COR-L47 (cell line): ENCODE data around the gene LGSN.
"Not testable (repeated sequence)": the region's sequence is repeated elsewhere in the genome, so short reads cannot be mapped to it uniquely, and the experiment has no call there.

Experiments
- DNase-seq: peaks from one replicate; lab custom pipeline; 2025; lab: John Stamatoyannopoulos, UW

Gene LGSN

GRCh38 chr6:63305277-63305676 lies 14.5 kb downstream of the LGSN start:
- no peak for DNase-seq

- DNase-seq, result no peak
Observed at GRCh38 chr6:63303476-63303875, 16.3 kb downstream of the LGSN start.

DNA sequence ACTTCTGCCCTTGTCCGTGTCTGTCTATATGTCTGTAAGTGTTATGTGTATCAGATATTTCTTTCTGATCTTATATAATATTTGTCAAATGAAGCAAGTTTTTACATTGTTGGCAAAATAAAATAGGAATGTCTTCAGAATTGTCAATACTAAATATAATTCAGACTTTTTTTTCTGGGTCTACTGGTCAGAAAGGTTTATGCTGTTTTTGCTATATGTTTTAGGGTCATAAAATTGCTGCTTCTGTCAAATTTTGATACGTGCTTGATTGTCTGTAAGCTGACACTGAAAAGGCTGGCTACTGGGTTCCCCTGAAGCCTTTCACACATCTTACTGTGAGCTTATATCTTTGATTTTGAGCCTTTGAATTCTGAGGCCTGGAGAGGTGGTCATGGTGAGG lies 20.1 kb downstream of the LGSN start:
- DNase-seq, result no peak

DNA sequence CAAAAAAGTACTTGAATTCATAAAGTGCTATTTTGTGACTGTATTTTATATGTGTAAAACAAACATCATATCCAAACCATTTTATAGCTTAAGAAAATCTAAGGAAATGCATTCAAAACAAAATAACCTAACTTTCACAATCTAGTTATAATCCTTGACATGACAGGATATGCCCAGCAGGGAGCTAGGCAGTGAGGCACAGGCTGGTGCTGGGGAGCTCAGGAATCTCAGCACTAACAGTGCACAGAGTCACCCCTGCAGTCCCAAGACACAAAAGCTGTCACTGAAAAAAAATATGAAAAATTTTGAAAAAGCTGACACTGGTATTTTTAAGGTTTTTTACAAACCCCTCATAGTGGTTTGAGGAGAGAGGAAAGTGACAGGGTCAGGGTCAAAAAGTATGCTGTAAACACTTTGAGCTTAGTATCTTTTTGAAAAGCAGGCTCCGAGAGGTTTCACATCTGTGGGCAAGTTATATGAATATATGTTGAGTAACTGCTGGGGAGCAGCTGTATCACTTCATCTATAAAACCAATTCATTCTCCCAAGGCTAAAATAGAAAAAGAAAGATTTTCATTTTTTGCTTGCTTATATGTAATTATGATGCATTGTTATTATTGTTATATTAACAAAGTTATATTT lies 24.1 kb downstream of the LGSN start:
- DNase-seq, result no peak

- no peak for DNase-seq
Observed at GRCh38 chr6:63290492-63291058, 29.2 kb downstream of the LGSN start.

DNA sequence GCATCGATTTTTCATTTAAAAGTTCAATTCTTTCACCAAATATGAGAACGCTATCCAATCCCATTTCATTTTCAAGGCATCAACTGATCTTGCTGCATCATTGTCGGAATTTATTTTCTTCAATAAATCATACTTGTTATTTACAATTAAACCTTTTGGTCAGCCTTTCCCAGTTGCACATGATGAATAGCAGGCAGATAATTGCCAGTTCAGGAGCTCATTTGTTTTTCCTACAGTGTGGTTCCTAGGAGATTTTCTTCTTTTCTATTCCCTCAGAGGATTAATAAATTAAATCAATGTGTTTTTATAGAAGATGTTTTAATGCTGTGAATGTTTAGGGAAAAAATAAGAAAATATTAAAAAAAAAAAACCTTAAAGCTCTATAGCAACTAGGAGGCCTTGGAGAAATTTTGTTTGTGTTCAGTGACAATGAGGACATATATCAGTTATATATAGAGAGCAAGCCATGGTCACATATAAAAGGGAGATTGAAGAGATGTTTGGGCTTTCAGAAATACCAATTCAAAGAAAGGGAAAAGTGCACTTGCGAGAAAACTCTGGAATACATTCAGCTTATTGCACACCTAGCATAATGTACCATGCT lies 30.4 kb downstream of the LGSN start:
- no peak for DNase-seq

DNA sequence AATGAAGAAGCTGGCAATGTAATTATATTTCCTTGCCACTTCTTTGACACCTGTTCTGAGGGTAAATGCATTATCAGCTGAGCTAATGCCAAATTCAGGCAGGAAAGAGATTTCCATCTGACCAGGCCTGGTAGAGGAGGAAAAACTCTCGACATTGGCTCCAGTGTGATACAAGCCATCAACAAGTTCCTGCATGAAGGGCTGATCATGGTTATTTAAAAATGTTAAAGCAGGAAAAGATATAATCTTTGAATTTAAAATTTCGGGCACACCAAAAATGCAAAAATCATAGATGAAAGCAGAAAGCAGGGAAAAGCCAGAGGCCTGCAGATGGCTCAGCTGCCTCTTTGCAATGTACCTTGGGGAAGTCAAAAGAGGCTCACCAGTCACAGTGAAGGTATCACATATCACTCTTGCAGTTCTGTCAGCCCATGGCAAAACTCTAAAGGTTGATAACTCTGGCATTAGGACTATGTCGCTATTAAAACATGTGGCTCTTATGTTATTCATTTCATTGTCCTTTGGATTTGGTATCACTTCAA lies 39.1 kb downstream of the LGSN start:
- DNase-seq, result no peak

- no peak for DNase-seq
Observed at GRCh38 chr6:63278916-63279315, 40.9 kb downstream of the LGSN start.

GRCh38 chr6:63275953-63276352 lies 43.8 kb downstream of the LGSN start:
- DNase-seq, result no peak

- not testable (repeated sequence) for DNase-seq
Observed at GRCh38 chr6:63274795-63275430, 44.9 kb downstream of the LGSN start.

DNA sequence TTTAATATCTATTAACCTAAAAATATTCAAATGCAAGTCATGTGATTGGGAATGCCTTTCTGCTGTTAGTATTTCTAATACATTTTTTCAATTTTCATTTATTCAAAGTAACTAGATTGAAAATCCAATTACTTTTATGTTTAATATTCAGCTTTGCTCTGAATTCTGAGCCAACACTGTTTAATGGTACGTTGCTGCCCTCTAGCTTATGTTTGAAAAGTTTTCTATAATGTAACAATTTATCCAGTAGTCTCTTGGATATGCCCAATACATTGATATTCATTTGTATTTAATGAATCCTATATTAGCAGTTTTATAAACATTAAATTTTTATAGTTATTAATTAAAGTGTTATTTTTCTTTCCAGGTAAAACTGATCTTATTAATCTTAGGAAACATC lies 47.4 kb downstream of the LGSN start:
- no peak for DNase-seq

- no peak for DNase-seq
Observed at GRCh38 chr6:63269470-63269869, 50.3 kb downstream of the LGSN start.

DNA sequence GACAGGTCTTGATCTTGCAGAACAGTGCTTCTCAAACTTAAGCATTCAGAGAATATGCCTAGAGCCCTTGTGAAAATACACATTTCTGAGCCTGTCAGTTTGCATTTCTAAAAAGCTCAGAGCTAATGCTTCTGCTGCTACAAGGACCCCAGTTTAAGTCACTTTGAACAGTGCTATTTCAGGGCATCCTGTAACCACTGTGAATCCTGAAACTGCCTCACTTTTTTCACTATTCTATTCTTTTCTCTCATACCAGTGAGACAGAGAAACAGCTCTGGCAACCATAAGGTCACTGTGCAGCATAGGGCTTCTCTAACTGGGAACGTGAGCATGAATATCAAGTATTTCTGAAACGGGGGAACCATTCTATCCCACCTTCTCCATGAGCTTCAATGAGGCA lies 51.2 kb downstream of the LGSN start:
- DNase-seq, result no peak

GRCh38 chr6:63267828-63268227 lies 52.0 kb downstream of the LGSN start:
- DNase-seq, result no peak

- DNase-seq, result no peak
Observed at GRCh38 chr6:63267046-63267445, 52.7 kb downstream of the LGSN start.

DNA sequence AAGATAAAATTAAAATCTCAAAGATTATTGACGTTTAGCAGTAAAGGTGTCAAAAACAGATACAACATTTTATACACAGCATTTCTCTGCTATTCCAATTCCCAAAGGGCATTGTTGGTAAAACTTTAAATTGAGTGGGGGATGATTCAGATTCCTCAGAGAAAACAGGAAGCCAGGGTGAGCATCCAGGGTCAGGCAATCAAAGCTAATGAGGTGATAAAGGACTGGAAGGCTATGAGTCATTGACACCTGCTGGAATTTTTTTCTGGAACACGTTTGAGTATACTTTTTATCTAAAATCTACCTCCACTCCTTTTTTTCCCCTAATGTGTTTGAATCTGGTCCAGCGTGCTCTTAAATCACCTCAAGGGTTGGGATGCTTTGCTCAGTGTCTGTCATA lies 56.3 kb downstream of the LGSN start:
- DNase-seq, result no peak

- no peak for DNase-seq
Observed at GRCh38 chr6:63261820-63262219, 58.0 kb downstream of the LGSN start.

GRCh38 chr6:63259153-63259552 lies 60.6 kb downstream of the LGSN start:
- DNase-seq, result no peak

GRCh38 chr6:63249875-63250482 lies 69.8 kb downstream of the LGSN start:
- DNase-seq, result no peak

DNA sequence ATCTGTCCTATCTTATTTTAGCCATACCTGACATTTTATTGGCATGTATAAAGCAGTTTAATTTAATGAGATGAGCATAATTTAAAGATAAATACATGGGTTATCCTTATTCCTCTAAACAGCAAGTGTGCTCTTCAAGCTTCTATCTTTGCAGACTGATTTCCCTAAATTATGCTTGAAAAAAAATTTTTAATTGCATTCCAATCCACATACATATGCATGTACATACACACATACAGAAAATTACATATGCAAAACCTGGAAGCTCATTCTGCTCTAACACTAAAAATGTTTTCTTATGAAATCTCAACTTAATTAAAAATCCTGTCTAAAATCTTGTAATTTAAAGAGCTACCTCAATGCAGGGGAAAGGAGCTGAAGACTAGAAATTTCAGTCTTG lies 73.2 kb downstream of the LGSN start:
- no peak for DNase-seq

GRCh38 chr6:63245909-63246308 lies 73.9 kb downstream of the LGSN start:
- no peak for DNase-seq

GRCh38 chr6:63245420-63245819 lies 74.4 kb downstream of the LGSN start:
- no peak for DNase-seq

- no peak for DNase-seq
Observed at GRCh38 chr6:63236398-63236817, 83.4 kb downstream of the LGSN start.
